IMR-90 (cell line): ENCODE data around the gene WIPF2. TPM values are rescaled to one million over a fixed set of nuclear protein-coding genes. Genes with fewer than 3 reads are reported as not detected.
A peak's percentile ranks its signal among the peaks of the same experiment; 100 is the strongest.

ENCODE experiments used
- ATAC-seq: fragments of 200-7000 bp; cut with Tn5 transposase; 2 replicates; pipeline ENCODE4 v1.9.1; 2020; ENCODE audit warnings: low read depth, mild to moderate bottlenecking, moderate library complexity
- BruUV-seq: library from RNA; stranded (reverse); fragments of 400-500 nt; replicated peaks from 2 replicates; lab custom pipeline; 2021; lab: Mats Ljungman, UMichigan
- CTCF ChIA-PET: fragments of 300-600 bp; formaldehyde crosslinking; extraction: SDS; loops from one replicate; lab custom pipeline; 2021; ENCODE audit warnings: antibody characterized with exemption; lab: Yijun Ruan, JAX
- POLR2A ChIA-PET: fragments of 300-600 bp; sonication (Branson Sonifier 250); formaldehyde crosslinking; loops from one replicate; lab custom pipeline; 2022; ENCODE audit warnings: antibody characterized with exemption; ENCODE audit not compliant: unreplicated experiment; lab: Charles Lee
- DNase-seq: peaks from one replicate; pipeline ENCODE4 v3.0.0; 2013
- H2AFZ ChIP-seq: replicated peaks from 2 replicates; pipeline ENCODE3; 2013; ENCODE audit warnings: low read length, mild to moderate bottlenecking; ENCODE audit not compliant: poor library complexity
- H2AK5ac ChIP-seq: 2 replicates; pipeline ENCODE4 v1.6.1; 2013; ENCODE audit warnings: low read depth, low read length, inconsistent platforms
- H2AK9ac ChIP-seq: replicated peaks from 2 replicates; pipeline ENCODE3; 2013; ENCODE audit warnings: mild to moderate bottlenecking, low read depth, low read length, moderate library complexity; ENCODE audit not compliant: poor library complexity
- H2BK120ac ChIP-seq: 2 replicates; pipeline ENCODE4 v1.6.1; 2013; ENCODE audit warnings: low read depth, low read length, inconsistent platforms
- H2BK15ac ChIP-seq: 3 replicates; pipeline ENCODE4 v1.6.1; 2013; ENCODE audit warnings: low read depth, low read length, inconsistent platforms
- H2BK20ac ChIP-seq: 2 replicates; pipeline ENCODE4 v1.6.1; 2013; ENCODE audit warnings: low read depth, mild to moderate bottlenecking, inconsistent platforms, low read length, moderate library complexity
- H2BK5ac ChIP-seq: 2 replicates; pipeline ENCODE4 v1.6.1; 2013; ENCODE audit warnings: mild to moderate bottlenecking, low read depth, low read length, inconsistent platforms; ENCODE audit not compliant: poor library complexity, severe bottlenecking
- H3K14ac ChIP-seq: replicated peaks from 2 replicates; pipeline ENCODE4 v1.6.1; 2013; ENCODE audit warnings: low read depth, low read length, inconsistent platforms
- H3K18ac ChIP-seq: 2 replicates; pipeline ENCODE4 v1.6.1; 2013; ENCODE audit warnings: low read depth, low read length, control low read depth
- H3K23ac ChIP-seq: 2 replicates; pipeline ENCODE4 v1.6.1; 2013; ENCODE audit warnings: low read depth, low read length, inconsistent platforms
- H3K27ac ChIP-seq: 2 replicates; pipeline ENCODE4 v1.5.1; 2013; ENCODE audit warnings: mild to moderate bottlenecking, control low read depth, low read length; ENCODE audit not compliant: insufficient read depth
- H3K27me3 ChIP-seq: 2 replicates; pipeline ENCODE4 v1.6.1; 2013; ENCODE audit warnings: low read length; ENCODE audit not compliant: control insufficient read depth, insufficient read depth
- H3K36me3 ChIP-seq: 2 replicates; pipeline ENCODE4 v1.6.1; 2013; ENCODE audit warnings: low read length, mixed read lengths; ENCODE audit not compliant: control insufficient read depth, insufficient read depth
- H3K4ac ChIP-seq: 2 replicates; pipeline ENCODE4 v1.6.1; 2013; ENCODE audit warnings: low read depth, low read length, inconsistent platforms
- H3K4me1 ChIP-seq: 2 replicates; pipeline ENCODE4 v1.6.1; 2013; ENCODE audit warnings: low read length, mixed read lengths; ENCODE audit not compliant: control insufficient read depth, insufficient read depth
- H3K4me2 ChIP-seq: 2 replicates; pipeline ENCODE4 v1.6.1; 2013; ENCODE audit warnings: low read depth, mild to moderate bottlenecking, control low read depth, low read length, moderate library complexity
- H3K4me3 ChIP-seq: 2 replicates; pipeline ENCODE4 v1.5.1; 2013; ENCODE audit warnings: low read depth, mild to moderate bottlenecking, control low read depth, low read length, moderate library complexity; ENCODE audit not compliant: insufficient read depth
- H3K56ac ChIP-seq: 2 replicates; pipeline ENCODE4 v1.6.1; 2013; ENCODE audit warnings: low read length, inconsistent platforms; ENCODE audit not compliant: insufficient read depth; ENCODE audit errors: extremely low read depth
- H3K79me1 ChIP-seq, 2 experiments: 2 replicates each; pipeline ENCODE4 v1.6.1; 2013; ENCODE audit warnings: low read length in 2 of 2, inconsistent platforms in 1 of 2, low read depth in 1 of 2
- H3K9ac ChIP-seq: 2 replicates; pipeline ENCODE4 v1.6.1; 2013; ENCODE audit warnings: low read depth, low read length, control low read depth
- H3K9me1 ChIP-seq: 2 replicates; pipeline ENCODE4 v1.6.1; 2013; ENCODE audit warnings: low read length, inconsistent platforms; ENCODE audit not compliant: insufficient read depth
- H3K9me3 ChIP-seq: 2 replicates; pipeline ENCODE4 v1.6.1; 2013; ENCODE audit warnings: low read length; ENCODE audit not compliant: control insufficient read depth, insufficient read depth
- H4K20me1 ChIP-seq: 2 replicates; pipeline ENCODE4 v1.6.1; 2013; ENCODE audit warnings: low read length, inconsistent platforms; ENCODE audit not compliant: insufficient read depth
- H4K5ac ChIP-seq: 2 replicates; pipeline ENCODE4 v1.6.1; 2013; ENCODE audit warnings: mild to moderate bottlenecking, low read depth, low read length, control low read depth
- H4K8ac ChIP-seq, 2 experiments: 2 replicates each; pipeline ENCODE4 v1.6.1; 2013; ENCODE audit warnings: low read depth in 2 of 2, low read length in 2 of 2, control low read depth in 1 of 2, inconsistent platforms in 1 of 2
- H4K91ac ChIP-seq: 2 replicates; pipeline ENCODE4 v1.6.1; 2013; ENCODE audit warnings: low read depth, low read length, inconsistent platforms; ENCODE audit not compliant: insufficient read depth
- MAFK ChIP-seq: IDR thresholded peaks from 2 replicates; pipeline ENCODE4 v1.6.1; 2012; ENCODE audit warnings: low read depth, low read length, improper control_type of control experiment
- RAD21 ChIP-seq: IDR thresholded peaks from 2 replicates; pipeline ENCODE4 v1.6.1; 2012; ENCODE audit warnings: low read length, improper control_type of control experiment
- WGBS, 2 experiments: methylation state at CpG; one replicate each; pipeline versions ENCODE4 v1.1.5 to v1.1.7; 2013; ENCODE audit warnings: missing lambda C conversion rate in 2 of 2; ENCODE audit not compliant: insufficient read length in 1 of 2; ENCODE audit errors: extremely low coverage in 2 of 2; 5-methylcytosine and 5-hydroxymethylcytosine counted together
- dilution Hi-C: fragments of 300-500 bp; cut with HindIII; formaldehyde crosslinking; loops from one replicate; pipeline ENCODE4 v1.14.3; 2018; ENCODE audit warnings: low sequenced_read_pairs; ENCODE audit not compliant: unreplicated experiment
- in situ Hi-C: fragments of 300-500 bp; cut with MboI; formaldehyde crosslinking; loops from 3 replicates; pipeline ENCODE4 v1.14.3; 2019; ENCODE audit warnings: low sequenced_read_pairs, inconsistent platforms, mixed read lengths
- intact Hi-C: fragments of 100-400 bp; cut with micrococcal nuclease; formaldehyde crosslinking; loops from 2 replicates; pipeline ENCODE4 v1.10.0; 2022
- polyA plus RNA-seq, 3 experiments: library from polyadenylated mRNA; depleted of rRNA; stranded (reverse); fragments of >200 nt; gene quantifications; 2 replicates each; pipeline ENCODE4 v1.2.3, GENCODE V29; 2012; ENCODE audit warnings: low replicate concordance in 1 of 3
- total RNA-seq: library from RNA; depleted of rRNA; stranded (reverse); fragments of >200 nt; gene quantifications from 2 replicates; pipeline ENCODE4 v1.2.3, GENCODE V29; 2012
- TF ChIP-seq, protein P1 (sequence below): conservative IDR thresholded peaks from 2 replicates; pipeline ENCODE4 v1.5.1; 2012; ENCODE audit warnings: mild to moderate bottlenecking, low read depth, low read length, improper control_type of control experiment

The WIPF2 gene
- total and polyA plus RNA-seq, 2 of the 4 experiments (the other 2 are of a cell fraction) = 2.0 to 8.9 TPM

DNA sequence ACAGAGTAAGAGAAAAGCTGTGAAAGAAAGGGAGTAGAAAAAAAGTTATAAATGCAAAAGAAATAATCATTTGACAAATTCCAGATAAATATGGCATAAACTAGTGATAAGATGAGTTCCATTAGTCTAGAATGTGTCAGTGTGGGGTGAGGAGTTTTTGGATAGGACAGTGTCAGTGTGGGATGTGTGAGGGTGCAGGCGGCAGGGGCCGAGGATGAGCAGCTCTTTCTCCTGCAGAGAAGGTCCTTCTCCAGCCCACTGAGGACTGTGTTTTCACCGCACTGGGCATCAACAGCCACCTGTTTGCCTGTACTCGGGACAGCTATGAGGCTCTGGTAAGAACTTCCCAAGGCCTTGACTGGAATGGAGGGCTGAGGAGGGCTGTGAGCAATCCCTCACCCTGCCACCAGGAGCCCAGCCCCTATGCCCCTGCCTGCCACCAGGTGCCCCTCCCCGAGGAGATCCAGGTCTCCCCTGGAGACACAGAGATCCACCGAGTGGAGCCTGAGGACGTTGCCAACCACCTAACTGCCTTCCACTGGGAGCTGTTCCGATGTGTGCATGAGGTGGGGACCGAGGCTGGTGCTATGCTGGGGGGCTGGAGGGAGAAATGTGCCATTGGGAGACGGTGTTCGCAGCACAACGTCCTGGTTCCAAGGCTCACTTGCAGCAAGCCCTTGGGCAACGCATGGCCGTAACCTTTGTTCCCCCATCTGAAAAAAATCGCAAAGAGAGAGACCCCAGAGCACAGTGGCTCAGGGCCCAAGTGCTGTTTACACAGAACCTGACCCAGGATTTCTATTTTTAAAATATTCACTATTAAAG lies 28.7 kb upstream of the WIPF2 start:
- Histone ChIP-seq H4K8ac (peak overlapping the region in 1 of 2 experiments; percentile 2; a peak in 1 of 4 replicates), H2BK120ac (no peak overlapping the region), H3K18ac (no peak overlapping the region), H4K5ac (no peak overlapping the region), H3K14ac (no peak overlapping the region), H2AK5ac (peak overlapping the region; percentile 52), H2BK15ac (no peak overlapping the region), H3K56ac (no peak overlapping the region), H2AK9ac (peak overlapping the region; percentile 32), H3K23ac (no peak overlapping the region), H3K4ac (no peak overlapping the region), H3K79me1 (no peaks in the 10 kb centered on the region), H3K4me2 (no peak overlapping the region; the same call in 1 of the 2 replicates), H2AFZ (no peak overlapping the region), H3K9ac (no peak overlapping the region), H4K91ac (no peak overlapping the region), H2BK20ac (no peak overlapping the region), H3K36me3 (peaks cover 5% of the 10 kb centered on the region; the same call in 1 of the 2 replicates), H4K20me1 (no peaks in the 10 kb centered on the region), H3K27me3 (no peaks in the 10 kb centered on the region), H2BK5ac (no peak overlapping the region), H3K9me3 (no peaks in the 10 kb centered on the region), H3K4me1 (peaks cover 7% of the 10 kb centered on the region; the same call in 1 of the 2 replicates), H3K4me3 (no peak overlapping the region), H3K27ac (no peak overlapping the region), H3K9me1 (no peaks in the 10 kb centered on the region; the same call in 1 of the 2 replicates)
- dilution Hi-C loops = no loop called here
- ATAC-seq = no peak
- BruUV-seq = no TSS peak
- WGBS, 2 experiments = 100% methylated on average over 2 of the region's 15 CpGs; no CpG with 5 or more reads in 1 of the 2 experiments
- intact Hi-C loops = no loop called here
- POLR2A ChIA-PET = no interaction called here
- no peak for DNase-seq
- TF ChIP-seq RAD21 (no peak), MAFK (no peak)
- TF ChIP-seq, protein P1, sequence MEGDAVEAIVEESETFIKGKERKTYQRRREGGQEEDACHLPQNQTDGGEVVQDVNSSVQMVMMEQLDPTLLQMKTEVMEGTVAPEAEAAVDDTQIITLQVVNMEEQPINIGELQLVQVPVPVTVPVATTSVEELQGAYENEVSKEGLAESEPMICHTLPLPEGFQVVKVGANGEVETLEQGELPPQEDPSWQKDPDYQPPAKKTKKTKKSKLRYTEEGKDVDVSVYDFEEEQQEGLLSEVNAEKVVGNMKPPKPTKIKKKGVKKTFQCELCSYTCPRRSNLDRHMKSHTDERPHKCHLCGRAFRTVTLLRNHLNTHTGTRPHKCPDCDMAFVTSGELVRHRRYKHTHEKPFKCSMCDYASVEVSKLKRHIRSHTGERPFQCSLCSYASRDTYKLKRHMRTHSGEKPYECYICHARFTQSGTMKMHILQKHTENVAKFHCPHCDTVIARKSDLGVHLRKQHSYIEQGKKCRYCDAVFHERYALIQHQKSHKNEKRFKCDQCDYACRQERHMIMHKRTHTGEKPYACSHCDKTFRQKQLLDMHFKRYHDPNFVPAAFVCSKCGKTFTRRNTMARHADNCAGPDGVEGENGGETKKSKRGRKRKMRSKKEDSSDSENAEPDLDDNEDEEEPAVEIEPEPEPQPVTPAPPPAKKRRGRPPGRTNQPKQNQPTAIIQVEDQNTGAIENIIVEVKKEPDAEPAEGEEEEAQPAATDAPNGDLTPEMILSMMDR = peak; percentile 38; the same call in 1 of the 2 replicates
- in situ Hi-C loops = no loop called here
- CTCF ChIA-PET = interaction anchor here (0.6 to 2.2 kb wide), 3 partner anchors 77 to 326 kb away, joined by 3 to 10 read pairs (median 7); no protein-coding TSS in a partner anchor
